ENCODE data around the gene NINJ1.
A peak's percentile ranks its signal among the peaks of the same experiment; 100 is the strongest.

The NINJ1 gene

DNA sequence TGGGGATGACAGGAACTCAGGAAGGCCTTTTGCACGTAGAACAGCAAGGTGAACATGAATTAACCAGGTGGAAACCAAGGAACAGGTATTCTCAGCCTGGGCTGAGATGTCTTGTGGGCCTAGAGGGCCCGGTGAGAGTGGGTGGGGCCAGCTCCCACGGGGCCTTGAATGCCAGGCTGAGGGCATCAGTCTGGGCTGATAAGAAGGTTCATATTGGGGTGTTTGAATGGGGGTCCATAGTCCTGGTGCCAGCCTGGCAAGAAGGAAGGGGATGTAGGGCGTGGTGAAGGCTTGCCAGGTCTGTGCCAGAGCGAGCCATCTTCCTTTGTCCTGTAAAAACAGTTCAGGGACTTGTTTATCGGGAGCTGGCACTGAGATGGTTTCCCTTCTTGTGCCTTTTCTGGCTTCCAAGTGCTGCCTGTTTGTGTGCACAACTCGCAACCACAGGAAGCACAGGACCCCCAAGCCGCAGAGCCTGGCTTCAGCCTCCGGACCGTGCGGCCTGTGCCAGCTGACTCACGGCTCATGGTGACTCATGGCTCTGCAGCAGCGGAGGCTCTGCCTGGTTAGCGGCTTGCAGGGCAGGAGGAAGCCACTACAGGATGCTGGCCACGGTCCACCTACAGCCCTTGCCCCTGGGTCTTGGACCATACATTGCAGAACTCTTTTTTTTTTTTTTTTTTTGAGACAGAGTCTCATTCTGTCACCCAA, 35.7 kb downstream of the NINJ1 start:
- peak; percentile 55 for DNase-seq

DNA sequence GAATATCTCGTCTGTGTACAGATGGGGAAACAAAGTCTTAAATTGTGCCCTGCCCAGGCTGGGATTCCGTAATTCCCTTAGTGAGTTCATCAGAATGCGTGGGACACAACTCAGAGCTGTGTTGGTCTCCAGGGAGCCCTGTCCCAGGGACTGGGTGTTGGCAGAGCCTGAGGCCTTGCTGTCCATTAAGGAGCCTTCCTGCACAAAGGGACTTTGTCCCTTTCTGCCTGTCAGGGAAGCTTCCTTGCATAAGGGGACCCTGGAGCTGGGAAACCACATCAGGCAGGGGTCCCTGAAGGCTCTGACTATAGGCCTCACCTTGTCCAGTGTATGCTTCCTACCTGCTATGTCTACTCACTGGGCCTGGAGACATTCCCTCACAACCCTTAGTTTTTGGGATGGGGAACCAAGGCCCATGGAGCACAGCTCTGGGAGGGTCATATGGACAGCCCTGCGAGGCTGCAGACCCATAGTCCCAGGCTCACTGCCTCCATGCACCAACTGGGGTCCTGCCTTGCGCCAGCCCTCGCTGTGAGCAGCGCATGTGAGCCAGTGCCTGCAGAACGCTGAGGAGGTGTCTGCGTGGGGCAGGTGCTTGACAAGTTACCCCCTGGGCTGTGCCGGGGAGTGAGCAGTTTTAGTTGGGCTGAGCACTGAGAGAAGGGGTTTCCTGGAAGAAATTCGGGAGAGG, 36.4 kb downstream of the NINJ1 start:
- no peak for DNase-seq

DNA sequence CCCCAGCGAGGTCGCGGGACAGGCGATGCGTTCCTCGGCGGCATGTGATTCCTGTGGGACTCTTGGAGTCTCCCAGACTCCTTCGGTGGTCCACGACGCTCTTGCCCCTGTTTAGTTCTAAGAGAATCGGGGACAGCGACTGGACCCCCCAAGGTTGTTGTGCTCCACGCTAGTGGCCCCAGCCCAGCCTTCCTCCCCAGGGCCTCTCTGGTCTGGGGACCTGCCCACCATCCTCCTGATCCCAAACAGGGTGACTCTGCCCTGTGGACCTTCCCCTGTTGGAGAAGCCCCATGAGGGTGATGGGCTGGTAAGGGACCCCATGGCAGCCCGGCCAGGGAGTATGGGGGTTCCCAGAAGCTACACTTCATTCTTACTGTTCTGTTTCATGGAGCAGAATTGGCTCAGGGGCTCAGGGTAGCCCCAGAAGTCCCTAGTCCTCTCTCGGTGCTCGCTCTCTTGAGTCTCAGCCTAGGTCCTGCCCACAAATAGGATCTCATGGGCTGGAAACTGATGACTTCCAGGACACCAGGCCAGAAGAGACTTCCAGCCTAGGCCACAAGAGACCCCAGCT, 37.2 kb downstream of the NINJ1 start:
- no peak for DNase-seq

DNA sequence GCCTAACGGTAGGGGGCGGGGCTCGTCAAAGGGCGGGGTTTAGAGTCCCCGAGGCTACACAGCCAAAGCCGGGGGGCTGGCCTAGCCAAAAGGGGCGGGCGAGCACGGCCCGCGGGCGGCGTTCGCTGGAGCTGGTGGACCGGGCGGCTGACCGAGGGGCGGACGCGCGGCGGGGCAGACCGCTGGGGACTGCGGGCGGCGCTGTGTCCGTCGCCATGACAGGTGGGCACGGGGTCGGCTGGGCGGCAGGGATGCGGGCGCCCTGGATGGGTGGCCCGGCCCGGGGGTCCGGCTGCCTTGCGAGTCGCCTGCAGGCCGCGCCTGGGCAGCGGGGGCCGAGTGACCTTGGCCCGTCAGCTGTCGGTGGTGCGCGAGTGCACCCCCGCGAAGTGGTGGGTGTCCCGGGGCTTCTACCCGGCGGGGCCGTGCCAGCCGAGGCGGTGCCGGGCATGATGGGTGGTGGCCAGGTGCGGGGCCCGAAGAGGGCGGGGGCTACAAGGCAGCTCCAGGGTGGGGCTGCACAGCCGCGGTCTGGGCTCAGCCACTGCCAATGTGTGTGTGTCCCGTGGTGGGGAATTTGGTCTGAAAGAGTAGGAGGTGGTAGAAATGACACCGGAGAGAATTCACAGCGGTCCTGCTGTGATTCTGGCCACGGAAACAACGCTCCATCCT, 37.8 kb downstream of the NINJ1 start, which contains the start of gene CARD19:
CARD19 (plus strand) TSS at position 87 of the 672 bp plus-strand sequence; CDS start at position 216, 129 bp downstream.
- DNase-seq = peak; percentile 47

DNA sequence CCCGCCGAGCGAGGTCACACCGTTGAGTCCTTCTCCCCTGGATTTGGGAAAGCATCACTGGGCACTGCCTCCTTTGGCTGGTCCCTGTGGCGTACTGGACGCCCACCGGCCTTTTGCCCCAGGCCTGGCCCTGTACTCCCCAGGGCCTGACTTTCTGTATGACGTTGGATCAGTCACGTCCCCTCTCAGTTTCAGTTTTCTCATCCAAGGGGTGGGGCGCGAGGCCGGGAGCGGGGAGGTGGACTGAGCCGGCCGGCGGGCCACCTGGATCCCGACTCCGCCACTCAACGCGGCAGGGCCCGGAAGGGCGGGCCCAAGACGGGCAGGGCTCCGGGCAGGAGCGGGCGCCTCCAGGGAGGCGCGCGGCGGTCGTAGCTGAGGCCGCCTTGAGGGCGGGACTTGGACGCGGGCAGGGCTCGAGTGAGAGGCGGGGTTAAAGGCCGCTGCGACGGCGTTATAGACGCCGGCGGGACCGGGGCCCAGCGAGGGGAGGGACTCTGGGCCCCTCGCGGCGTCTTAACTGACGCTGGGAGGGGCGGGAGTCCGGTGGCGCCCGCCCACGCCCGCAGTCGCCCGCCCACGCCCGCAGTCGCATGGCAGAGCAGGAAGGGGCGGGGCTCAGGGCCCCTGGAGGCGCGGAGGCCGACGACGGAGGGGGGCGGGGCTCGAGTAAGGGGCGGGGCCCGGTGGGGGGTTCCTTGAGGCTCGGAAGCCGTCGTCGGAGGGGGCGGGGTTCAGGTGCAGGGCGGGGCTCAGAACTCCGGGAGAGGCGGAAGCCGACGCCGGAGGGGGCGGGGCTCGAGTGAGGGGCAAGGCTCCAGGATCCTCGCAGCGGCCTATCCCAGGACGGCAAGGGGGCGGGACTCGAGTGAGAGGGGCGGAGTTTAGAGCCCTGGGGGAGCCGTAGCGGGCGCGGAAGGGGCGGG, 38.6 kb downstream of the NINJ1 start:
- DNase-seq = peak; percentile 100

DNA sequence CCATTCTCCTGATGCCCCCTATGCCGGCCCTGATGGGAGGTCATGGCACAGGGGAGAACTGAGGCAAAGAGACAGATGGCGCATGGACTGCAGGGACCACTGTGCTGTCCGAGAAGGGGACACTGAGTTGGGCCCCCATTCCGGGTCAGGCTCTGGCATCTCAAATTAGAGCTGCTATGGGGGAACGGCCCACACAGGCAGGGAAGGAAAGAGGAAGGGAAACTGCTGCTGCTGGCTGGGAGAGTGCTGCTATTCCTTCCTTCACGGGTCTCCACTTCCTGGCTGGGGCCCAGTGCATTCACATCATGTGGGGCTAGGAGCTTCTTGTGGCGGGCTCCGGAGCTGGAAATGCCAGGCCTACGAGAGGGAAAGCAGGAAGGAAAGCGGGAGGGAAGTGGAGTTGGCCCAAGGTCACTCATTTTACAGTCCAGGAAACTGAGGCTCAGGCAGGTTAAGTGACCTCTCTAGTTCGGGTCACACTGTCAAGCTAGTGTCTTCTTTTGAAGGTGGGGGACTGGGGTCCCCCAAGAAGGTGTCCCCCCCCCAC, 39.3 kb downstream of the NINJ1 start:
- DNase-seq = no peak

DNA sequence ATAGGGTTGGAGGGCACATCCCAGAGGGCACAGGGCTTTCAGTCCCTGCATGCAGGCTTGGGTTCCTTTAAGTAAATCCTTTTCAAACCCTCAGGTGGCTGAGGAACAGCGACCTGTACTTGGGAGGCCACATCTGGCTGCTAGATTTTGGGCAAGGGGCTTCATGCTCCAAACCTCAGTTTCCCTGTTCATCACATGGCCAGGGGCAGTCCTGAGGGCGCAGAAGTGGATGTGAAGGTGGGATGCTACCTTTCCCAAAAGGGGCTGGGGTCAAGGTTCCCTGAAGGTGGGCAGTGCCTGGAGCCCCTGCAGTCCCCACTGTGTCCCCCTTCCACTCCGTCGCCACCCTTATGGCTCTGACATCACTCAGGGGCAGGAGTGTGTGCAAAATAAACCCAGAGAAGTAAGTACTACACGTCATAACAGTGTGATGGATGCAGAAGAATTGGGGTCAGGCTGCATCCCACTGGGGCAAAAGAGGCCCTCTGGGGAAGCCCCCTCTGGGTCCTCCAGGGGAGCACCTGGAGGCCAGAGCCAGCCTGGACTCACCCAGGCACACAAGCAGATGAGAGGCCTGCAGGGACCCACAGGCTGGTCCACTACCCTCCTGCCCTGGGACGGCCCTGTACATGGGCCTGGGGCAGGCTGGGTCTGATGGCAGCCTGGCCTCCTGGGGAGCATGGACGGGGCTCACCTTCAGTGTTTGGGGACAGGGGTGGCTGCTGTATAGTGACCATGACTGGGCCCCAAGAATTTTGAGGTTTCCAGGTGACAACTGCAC, 40.0 kb downstream of the NINJ1 start:
- DNase-seq = no peak

DNA sequence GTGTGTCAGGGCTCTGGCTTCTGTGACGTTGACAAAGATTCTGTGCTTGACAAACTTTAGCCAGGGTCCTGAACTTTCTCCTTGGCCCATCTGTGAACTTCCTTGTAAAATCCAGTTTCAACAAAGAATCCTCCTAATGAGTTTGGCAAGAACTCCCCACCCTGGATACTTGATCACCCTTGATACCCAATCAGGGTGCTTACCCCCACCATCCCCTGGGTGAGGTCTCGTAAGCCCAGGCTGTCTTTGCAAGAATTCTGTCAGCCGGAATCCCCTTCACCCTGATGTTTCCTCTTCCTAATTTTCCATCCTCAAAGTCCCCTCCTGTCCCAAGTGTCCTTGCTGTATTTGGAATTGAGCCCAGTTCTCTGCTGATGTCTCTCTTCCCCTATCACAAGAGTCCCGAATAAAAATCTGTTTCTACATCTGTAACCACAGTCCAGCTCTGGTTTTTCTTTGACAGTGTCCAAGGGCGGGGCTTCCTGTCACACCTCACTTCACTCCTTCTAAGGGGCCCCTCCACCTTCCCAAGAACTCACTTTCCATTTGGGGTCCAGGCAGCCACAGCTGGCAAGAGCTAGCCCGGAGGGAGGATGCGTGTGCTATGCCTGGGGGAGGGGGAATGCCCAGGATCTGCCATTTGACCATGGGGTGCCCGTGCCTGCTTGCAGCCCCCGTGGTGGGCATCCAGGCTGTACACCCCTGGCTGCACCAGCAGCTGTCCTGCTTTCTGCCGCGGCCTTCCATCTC, 40.7 kb downstream of the NINJ1 start:
- no peak for DNase-seq

DNA sequence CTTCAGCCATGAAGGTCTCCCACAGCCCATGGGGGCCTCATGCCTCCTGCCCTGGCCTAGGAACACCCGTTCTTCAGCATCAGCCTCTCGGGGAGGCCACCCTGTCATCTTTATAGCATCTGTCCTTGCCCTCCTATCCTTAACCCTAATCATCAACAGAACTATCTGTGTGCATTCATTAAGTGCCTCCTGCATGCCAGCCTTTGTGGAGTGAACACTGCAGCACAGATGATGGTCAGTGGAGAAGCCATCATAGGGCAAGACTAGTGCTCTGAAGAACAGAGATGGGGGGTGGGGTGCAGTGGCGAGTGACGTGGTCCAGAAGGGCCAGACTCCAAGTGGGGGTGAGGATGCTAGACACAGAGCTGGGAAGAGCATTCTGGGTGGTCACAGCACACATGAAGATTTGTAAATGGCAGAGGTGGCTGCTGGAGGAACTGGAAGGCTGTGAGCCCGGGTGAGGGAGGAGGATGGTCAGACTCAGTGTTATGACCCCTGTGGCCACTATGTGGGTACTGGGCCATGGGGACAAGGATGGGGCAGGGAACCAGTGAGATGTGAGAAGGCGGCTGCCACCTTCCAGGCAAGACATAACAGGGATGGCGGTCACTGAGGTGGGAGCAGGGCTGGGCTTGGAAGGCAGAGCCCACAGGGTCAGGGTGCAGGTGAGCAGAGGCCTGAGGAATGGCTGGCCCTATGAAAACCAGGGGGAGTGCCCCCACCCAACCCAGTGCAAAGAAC, 41.6 kb downstream of the NINJ1 start:
- DNase-seq = no peak

DNA sequence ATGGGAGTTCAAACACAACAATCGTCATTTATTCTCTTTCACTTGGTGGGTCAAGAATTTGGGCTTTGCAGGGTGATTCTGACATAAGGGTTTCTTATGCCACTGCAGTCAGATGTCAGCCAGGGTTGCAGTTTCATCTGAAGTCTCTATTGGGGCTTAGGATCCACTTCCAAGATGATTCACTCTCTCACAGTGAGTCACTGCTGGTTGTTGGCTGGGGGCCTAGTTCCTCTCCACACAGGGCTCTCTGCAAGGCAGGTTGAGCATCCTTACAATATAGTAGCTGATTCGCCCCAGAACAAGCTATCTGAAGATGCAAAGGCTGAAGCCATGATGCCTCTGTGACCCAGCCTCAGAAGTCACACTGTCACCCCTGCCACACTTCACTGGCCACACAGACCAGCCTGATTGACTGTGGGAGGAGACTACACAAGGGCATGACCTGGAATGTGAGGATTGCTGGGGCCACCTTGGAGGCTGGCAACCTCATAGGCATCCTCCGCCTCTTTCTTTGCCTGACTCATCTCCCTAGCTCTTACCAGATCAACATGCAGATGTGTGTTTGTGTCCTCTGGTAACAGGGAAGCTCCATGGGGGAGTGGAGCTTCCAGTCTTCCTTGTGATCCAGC, 42.5 kb downstream of the NINJ1 start:
- DNase-seq = no peak

- DNase-seq = no peak
These were observed 43.0 kb downstream of the NINJ1 start for GRCh38 chr9:93091056-93091452.

GRCh38 chr9:93090091-93090655, 43.9 kb downstream of the NINJ1 start:
- no peak for DNase-seq

DNA sequence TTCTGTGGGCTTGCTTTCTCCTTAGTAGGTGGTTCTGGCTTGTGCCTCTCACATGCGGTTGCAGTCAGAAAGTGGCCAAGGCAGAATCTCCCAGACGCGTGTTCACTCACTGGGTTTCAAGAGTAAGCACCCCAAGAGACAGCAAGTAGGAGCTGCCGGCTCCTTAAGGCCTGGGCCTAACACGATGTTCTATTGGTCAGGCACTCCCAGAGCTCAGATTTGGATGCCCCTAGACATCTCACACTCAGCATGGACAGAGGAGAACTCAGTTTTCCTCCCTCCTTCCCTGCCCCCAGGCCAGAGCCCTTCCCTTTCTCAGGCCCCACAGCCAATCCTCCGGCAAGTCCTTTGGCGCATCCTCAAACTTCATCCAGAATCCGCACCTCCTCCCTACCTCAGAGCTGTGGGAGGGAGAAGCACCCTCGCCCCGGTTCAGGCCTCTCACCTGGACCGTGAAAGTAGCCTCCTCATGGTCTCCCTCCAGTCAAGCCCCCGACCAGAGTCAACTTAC, 44.5 kb downstream of the NINJ1 start:
- DNase-seq = no peak

DNA sequence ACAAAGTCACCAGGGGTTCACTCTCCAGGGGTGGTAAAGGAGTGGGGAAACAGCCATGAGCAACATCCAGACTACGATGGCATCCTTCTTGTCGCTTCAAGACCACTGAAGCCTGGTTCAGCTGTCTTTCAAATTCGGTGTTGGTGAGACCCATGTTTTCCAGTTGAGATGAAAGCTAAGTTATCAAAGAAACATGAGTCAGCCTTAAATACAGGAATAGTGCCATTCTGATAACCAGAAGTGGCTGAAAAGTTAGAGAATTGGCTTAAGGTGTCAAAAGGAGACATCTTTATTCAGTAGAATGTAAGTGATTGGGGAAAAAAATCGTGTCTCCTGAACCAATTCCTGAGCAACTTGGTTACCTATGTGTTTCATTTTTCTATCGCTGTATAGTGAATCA, 45.0 kb downstream of the NINJ1 start:
- DNase-seq = no peak

GRCh38 chr9:93088656-93089015, 45.4 kb downstream of the NINJ1 start:
- DNase-seq = no peak

- no peak for DNase-seq
These were observed 45.9 kb downstream of the NINJ1 start for GRCh38 chr9:93087971-93088655.

GRCh38 chr9:93086447-93087224, 47.4 kb downstream of the NINJ1 start:
- DNase-seq = no peak
